ENCODE measurements around the gene MRPL49. TPM values are rescaled to one million over a fixed set of nuclear protein-coding genes. Genes with fewer than 3 reads are reported as not detected.

The MRPL49 gene
- total and polyA plus RNA-seq, 2 of the 13 experiments (the other 11 are each of a cell fraction or from before 2014, with no cell fraction given) = 39.2 to 53.3 TPM

DNA sequence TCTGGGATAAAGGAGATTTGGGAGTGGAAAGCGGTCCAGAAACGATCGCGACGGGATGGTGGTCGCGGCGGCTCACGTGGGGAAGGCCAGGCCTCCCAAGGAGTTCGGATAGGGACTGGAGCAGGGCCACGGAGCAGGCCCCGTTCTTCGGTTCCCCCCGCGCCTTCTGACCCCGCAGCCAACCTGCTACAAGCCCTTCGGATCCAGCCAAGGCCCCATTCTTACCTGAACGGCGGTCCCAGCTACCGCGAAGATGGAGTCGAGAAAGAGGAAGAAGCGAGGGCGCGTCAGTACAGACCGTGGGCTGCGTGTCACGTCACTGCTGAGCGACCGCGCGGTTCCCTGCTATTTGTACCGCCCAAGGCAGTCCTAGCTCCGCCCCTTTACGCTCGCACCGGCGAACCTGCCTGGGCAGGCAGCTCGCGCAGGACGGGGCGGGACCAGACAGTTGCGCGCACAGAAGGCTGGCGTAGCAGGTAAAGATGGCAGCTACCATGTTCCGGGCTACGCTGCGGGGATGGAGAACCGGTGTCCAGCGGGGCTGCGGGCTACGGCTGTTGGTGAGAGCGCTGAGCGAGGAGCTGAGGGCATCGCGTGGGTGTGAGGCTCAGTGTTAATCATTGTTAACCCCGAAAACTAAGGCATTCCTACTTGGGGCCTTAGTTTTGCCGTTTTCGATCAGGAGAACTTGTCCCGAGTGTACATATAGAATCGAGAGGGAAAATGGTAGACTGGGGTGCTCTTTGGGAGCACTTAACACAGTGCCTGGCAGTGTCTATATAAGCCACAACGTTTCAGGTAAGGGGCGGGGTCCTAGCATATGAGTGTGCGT lies at the start of gene MRPL49, which contains the start of gene FAU (continued):
- TF ChIP-seq, protein P1, sequence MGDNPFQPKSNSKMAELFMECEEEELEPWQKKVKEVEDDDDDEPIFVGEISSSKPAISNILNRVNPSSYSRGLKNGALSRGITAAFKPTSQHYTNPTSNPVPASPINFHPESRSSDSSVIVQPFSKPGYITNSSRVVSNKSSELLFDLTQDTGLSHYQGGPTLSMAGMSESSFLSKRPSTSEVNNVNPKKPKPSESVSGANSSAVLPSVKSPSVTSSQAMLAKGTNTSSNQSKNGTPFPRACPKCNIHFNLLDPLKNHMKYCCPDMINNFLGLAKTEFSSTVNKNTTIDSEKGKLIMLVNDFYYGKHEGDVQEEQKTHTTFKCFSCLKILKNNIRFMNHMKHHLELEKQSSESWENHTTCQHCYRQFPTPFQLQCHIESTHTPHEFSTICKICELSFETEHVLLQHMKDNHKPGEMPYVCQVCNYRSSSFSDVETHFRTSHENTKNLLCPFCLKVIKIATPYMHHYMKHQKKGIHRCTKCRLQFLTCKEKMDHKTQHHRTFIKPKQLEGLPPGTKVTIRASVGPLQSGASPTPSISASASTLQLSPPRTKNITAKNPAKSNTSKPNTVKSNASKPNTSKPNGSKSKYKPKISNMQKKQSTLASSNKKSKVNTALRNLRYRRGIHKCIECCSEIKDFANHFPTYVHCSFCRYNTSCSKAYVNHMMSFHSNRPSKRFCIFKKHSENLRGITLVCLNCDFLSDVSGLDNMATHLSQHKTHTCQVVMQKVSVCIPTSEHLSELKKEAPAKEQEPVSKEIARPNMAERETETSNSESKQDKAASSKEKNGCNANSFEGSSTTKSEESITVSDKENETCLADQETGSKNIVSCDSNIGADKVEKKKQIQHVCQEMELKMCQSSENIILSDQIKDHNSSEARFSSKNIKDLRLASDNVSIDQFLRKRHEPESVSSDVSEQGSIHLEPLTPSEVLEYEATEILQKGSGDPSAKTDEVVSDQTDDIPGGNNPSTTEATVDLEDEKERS (CRISPR knock-in tag; IDR thresholded peaks at IDR 0.05) = no peak
- TF ChIP-seq TRAFD1 (CRISPR knock-in tag; IDR thresholded peaks at IDR 0.05; ENCODE audit: borderline replicate concordance) = no peak
- TF ChIP-seq, protein P2, sequence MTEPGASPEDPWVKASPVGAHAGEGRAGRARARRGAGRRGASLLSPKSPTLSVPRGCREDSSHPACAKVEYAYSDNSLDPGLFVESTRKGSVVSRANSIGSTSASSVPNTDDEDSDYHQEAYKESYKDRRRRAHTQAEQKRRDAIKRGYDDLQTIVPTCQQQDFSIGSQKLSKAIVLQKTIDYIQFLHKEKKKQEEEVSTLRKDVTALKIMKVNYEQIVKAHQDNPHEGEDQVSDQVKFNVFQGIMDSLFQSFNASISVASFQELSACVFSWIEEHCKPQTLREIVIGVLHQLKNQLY (CRISPR knock-in tag; IDR thresholded peaks at IDR 0.05) = no peak
- no peak for TF ChIP-seq CENPX (CRISPR knock-in tag; IDR thresholded peaks at IDR 0.05)
- peak; percentile 12; the same call in 1 of the 2 replicates for TF ChIP-seq ZNF746 (CRISPR knock-in tag; IDR thresholded peaks at IDR 0.05)
- no peak for TF ChIP-seq ZNF207 (IDR thresholded peaks at IDR 0.05; ENCODE audit: borderline replicate concordance)
- no peak for TF ChIP-seq ZNF674 (CRISPR knock-in tag; IDR thresholded peaks at IDR 0.05; ENCODE audit: low read depth)
- TF ChIP-seq RORA (CRISPR knock-in tag; IDR thresholded peaks at IDR 0.05) = no peak
- TF ChIP-seq, protein P3, sequence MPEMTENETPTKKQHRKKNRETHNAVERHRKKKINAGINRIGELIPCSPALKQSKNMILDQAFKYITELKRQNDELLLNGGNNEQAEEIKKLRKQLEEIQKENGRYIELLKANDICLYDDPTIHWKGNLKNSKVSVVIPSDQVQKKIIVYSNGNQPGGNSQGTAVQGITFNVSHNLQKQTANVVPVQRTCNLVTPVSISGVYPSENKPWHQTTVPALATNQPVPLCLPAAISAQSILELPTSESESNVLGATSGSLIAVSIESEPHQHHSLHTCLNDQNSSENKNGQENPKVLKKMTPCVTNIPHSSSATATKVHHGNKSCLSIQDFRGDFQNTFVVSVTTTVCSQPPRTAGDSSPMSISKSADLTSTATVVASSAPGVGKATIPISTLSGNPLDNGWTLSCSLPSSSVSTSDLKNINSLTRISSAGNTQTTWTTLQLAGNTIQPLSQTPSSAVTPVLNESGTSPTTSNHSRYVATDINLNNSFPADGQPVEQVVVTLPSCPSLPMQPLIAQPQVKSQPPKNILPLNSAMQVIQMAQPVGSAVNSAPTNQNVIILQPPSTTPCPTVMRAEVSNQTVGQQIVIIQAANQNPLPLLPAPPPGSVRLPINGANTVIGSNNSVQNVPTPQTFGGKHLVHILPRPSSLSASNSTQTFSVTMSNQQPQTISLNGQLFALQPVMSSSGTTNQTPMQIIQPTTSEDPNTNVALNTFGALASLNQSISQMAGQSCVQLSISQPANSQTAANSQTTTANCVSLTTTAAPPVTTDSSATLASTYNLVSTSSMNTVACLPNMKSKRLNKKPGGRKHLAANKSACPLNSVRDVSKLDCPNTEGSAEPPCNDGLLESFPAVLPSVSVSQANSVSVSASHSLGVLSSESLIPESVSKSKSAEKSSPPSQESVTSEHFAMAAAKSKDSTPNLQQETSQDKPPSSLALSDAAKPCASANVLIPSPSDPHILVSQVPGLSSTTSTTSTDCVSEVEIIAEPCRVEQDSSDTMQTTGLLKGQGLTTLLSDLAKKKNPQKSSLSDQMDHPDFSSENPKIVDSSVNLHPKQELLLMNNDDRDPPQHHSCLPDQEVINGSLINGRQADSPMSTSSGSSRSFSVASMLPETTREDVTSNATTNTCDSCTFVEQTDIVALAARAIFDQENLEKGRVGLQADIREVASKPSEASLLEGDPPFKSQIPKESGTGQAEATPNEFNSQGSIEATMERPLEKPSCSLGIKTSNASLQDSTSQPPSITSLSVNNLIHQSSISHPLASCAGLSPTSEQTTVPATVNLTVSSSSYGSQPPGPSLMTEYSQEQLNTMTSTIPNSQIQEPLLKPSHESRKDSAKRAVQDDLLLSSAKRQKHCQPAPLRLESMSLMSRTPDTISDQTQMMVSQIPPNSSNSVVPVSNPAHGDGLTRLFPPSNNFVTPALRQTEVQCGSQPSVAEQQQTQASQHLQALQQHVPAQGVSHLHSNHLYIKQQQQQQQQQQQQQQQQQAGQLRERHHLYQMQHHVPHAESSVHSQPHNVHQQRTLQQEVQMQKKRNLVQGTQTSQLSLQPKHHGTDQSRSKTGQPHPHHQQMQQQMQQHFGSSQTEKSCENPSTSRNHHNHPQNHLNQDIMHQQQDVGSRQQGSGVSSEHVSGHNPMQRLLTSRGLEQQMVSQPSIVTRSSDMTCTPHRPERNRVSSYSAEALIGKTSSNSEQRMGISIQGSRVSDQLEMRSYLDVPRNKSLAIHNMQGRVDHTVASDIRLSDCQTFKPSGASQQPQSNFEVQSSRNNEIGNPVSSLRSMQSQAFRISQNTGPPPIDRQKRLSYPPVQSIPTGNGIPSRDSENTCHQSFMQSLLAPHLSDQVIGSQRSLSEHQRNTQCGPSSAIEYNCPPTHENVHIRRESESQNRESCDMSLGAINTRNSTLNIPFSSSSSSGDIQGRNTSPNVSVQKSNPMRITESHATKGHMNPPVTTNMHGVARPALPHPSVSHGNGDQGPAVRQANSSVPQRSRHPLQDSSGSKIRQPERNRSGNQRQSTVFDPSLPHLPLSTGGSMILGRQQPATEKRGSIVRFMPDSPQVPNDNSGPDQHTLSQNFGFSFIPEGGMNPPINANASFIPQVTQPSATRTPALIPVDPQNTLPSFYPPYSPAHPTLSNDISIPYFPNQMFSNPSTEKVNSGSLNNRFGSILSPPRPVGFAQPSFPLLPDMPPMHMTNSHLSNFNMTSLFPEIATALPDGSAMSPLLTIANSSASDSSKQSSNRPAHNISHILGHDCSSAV (CRISPR knock-in tag; IDR thresholded peaks at IDR 0.05; ENCODE audit: borderline replicate concordance) = no peak
- peak; percentile 93; the same call in 1 of the 2 replicates for TF ChIP-seq THAP9 (CRISPR knock-in tag; IDR thresholded peaks at IDR 0.05; ENCODE audit: borderline replicate concordance)

All from HepG2 (cell line).